SU-DHL-6 (cell line): Measurements from ENCODE around the gene MGAT4C.
"Not testable (repeated sequence)": the region's sequence is repeated elsewhere in the genome, so short reads cannot be mapped to it uniquely, and the experiment has no call there.

Experiments
- H2AFZ ChIP-seq: fragments of 200-600 bp; sonication (generic); 2 replicates; pipeline ENCODE4 v1.6.1; 2014; ENCODE audit warnings: low read depth, mild to moderate bottlenecking, moderate library complexity, mixed read lengths, antibody characterized with exemption, low read length; ENCODE audit not compliant: severe bottlenecking
- H3F3A ChIP-seq: fragments of 200-600 bp; shearing (Covaris generic); 2 replicates; pipeline ENCODE4 v1.6.0; 2016; ENCODE audit warnings: antibody characterized with exemption, mild to moderate bottlenecking; ENCODE audit not compliant: insufficient read depth
- H3K27ac ChIP-seq: fragments of 200-600 bp; sonication (generic); 2 replicates; pipeline ENCODE4 v1.5.1; 2016; ENCODE audit warnings: low read depth, mild to moderate bottlenecking, low read length, moderate library complexity, mixed read lengths
- H3K27me3 ChIP-seq: fragments of 200-600 bp; sonication (generic), shearing (Covaris generic); 2 replicates; pipeline ENCODE4 v1.6.0; 2014; ENCODE audit warnings: mild to moderate bottlenecking, low read length
- H3K36me3 ChIP-seq: fragments of 200-600 bp; sonication (generic); 2 replicates; pipeline ENCODE4 v1.6.1; 2014; ENCODE audit warnings: mild to moderate bottlenecking, low read length, mixed read lengths
- H3K4me2 ChIP-seq: fragments of 300-600, 200-600 bp; shearing (Covaris generic), sonication (generic); 2 replicates; pipeline ENCODE4 v1.6.0; 2014; ENCODE audit warnings: low read length, low read depth, mild to moderate bottlenecking; ENCODE audit not compliant: poor library complexity, severe bottlenecking
- H3K4me3 ChIP-seq: fragments of 200-600 bp; sonication (generic); 2 replicates; pipeline ENCODE4 v1.5.1; 2014; ENCODE audit warnings: antibody characterized with exemption, low read length, mild to moderate bottlenecking, mixed read lengths; ENCODE audit not compliant: insufficient read depth, poor library complexity, severe bottlenecking
- H3K79me2 ChIP-seq: fragments of 200-600 bp; sonication (generic); 2 replicates; pipeline ENCODE4 v1.6.1; 2014; ENCODE audit warnings: mild to moderate bottlenecking, low read length, moderate library complexity; ENCODE audit not compliant: insufficient read depth
- H3K9ac ChIP-seq: fragments of 200-600 bp; sonication (generic); 2 replicates; pipeline ENCODE4 v1.7.0; 2014; ENCODE audit warnings: mild to moderate bottlenecking, low read length
- H3K9me2 ChIP-seq: fragments of 200-600 bp; sonication (generic); replicated peaks from 2 replicates; pipeline ENCODE4 v1.6.1; 2014; ENCODE audit warnings: low read length; ENCODE audit not compliant: insufficient read depth
- H3K9me3 ChIP-seq: fragments of 200-600 bp; sonication (generic); 2 replicates; pipeline ENCODE4 v1.6.1; 2014; ENCODE audit warnings: low read length, mixed read lengths; ENCODE audit not compliant: insufficient read depth
- H4K20me1 ChIP-seq: fragments of 200-600 bp; sonication (generic); 2 replicates; pipeline ENCODE4 v1.6.1; 2014; ENCODE audit warnings: low read depth, mild to moderate bottlenecking, antibody characterized with exemption, low read length, moderate library complexity, mixed read lengths
- EZH2phosphoT487 ChIP-seq: fragments of 200-600 bp; sonication (generic), shearing (Covaris generic); conservative IDR thresholded peaks from 2 replicates; pipeline ENCODE4 v1.6.1; 2018; ENCODE audit warnings: mild to moderate bottlenecking, antibody characterized with exemption, low read length, moderate library complexity, mixed read lengths
- TF ChIP-seq, protein P1 (sequence below): fragments of 200-600 bp; sonication (generic); IDR thresholded peaks from one replicate; pipeline ENCODE4 v1.5.1; 2017; ENCODE audit warnings: antibody characterized with exemption, mild to moderate bottlenecking, low read length, moderate library complexity; ENCODE audit not compliant: insufficient read depth, poor library complexity, severe bottlenecking

Gene MGAT4C

DNA sequence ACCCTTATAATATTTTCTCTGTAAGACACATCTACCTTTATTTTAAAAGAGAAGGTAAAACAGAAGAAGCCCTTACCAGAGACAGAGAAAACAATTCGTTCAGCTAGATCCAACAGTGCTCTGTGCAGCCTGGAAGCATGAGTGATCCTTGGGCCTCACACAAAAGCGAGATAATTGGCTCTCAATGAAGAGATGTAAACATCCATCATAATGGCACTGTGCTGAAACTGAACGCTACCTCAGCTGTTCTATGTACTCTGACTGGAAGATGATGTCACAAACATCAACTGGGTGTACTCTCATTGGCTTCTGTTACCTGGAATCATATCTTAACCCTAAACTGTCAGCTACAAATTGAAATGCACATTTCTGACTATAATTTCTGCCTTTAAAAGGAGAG, at the start of gene MGAT4C:
Gene MGAT4C, minus strand, starts transcription at position 229 of the 400 bp plus-strand sequence.
- no peak within 1 kb of the TSS for H3K4me2 ChIP-seq
- H3K27ac ChIP-seq = no peak within 1 kb of the TSS
- no peak within 1 kb of the TSS for H3K4me3 ChIP-seq
- H3K9me2 ChIP-seq = no peaks in the 10 kb centered on the region
- H3K27me3 ChIP-seq = no peaks in the 10 kb centered on the region
- no peaks in the 10 kb centered on the region for H3K9me3 ChIP-seq
- H3K36me3 ChIP-seq = no peaks in the 10 kb centered on the region
- TF ChIP-seq EZH2phosphoT487 = no peak
- H3K79me2 ChIP-seq = no peaks in the 10 kb centered on the region
- H2AFZ ChIP-seq = no peak within 1 kb of the TSS
- H4K20me1 ChIP-seq = no peaks in the 10 kb centered on the region
- H3K9ac ChIP-seq = no peak within 1 kb of the TSS
- no peaks in the 10 kb centered on the region for H3F3A ChIP-seq

GRCh38 chr12:86296396-86296795, 40.2 kb upstream of the MGAT4C start:
- H3K9ac ChIP-seq, H3K79me2 ChIP-seq, H4K20me1 ChIP-seq, H3K27me3 ChIP-seq, H2AFZ ChIP-seq, H3K36me3 ChIP-seq, H3K9me2 ChIP-seq, H3K9me3 ChIP-seq, H3K27ac ChIP-seq, H3F3A ChIP-seq, H3K4me3 ChIP-seq, H3K4me2 ChIP-seq: not testable (repeated sequence)

GRCh38 chr12:86293682-86294240, 37.6 kb upstream of the MGAT4C start:
- H3K9ac ChIP-seq = no peak overlapping the region
- H3K79me2 ChIP-seq = no peaks in the 10 kb centered on the region
- no peak overlapping the region for H2AFZ ChIP-seq
- H3K27ac ChIP-seq = no peak overlapping the region
- no peaks in the 10 kb centered on the region for H3K36me3 ChIP-seq
- H3K4me2 ChIP-seq = no peak overlapping the region
- no peaks in the 10 kb centered on the region for H4K20me1 ChIP-seq
- no peak overlapping the region for H3K4me3 ChIP-seq
- no peaks in the 10 kb centered on the region for H3K27me3 ChIP-seq
- H3K9me2 ChIP-seq = no peaks in the 10 kb centered on the region
- no peaks in the 10 kb centered on the region for H3F3A ChIP-seq
- no peaks in the 10 kb centered on the region for H3K9me3 ChIP-seq
- no peak for TF ChIP-seq EZH2phosphoT487
- TF ChIP-seq, protein P1, sequence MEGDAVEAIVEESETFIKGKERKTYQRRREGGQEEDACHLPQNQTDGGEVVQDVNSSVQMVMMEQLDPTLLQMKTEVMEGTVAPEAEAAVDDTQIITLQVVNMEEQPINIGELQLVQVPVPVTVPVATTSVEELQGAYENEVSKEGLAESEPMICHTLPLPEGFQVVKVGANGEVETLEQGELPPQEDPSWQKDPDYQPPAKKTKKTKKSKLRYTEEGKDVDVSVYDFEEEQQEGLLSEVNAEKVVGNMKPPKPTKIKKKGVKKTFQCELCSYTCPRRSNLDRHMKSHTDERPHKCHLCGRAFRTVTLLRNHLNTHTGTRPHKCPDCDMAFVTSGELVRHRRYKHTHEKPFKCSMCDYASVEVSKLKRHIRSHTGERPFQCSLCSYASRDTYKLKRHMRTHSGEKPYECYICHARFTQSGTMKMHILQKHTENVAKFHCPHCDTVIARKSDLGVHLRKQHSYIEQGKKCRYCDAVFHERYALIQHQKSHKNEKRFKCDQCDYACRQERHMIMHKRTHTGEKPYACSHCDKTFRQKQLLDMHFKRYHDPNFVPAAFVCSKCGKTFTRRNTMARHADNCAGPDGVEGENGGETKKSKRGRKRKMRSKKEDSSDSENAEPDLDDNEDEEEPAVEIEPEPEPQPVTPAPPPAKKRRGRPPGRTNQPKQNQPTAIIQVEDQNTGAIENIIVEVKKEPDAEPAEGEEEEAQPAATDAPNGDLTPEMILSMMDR = no peak

- H3F3A ChIP-seq = no peaks in the 10 kb centered on the region
Observed at GRCh38 chr12:86292480-86292879, 36.3 kb upstream of the MGAT4C start.

More at GRCh38 chr12:86292480-86292879, 36.3 kb upstream of the MGAT4C start:
- Histone ChIP-seq H3K4me2 (no peak overlapping the region), H3K9me2 (no peaks in the 10 kb centered on the region), H3K36me3 (no peaks in the 10 kb centered on the region), H3K9ac (no peak overlapping the region), H3K27me3 (no peaks in the 10 kb centered on the region), H3K9me3 (no peaks in the 10 kb centered on the region), H3K27ac (no peak overlapping the region), H3K4me3 (no peak overlapping the region), H2AFZ (no peak overlapping the region), H4K20me1 (no peaks in the 10 kb centered on the region), H3K79me2 (no peaks in the 10 kb centered on the region)
- TF ChIP-seq, protein P1 = no peak
- no peak for TF ChIP-seq EZH2phosphoT487
